Astrocyte (in vitro differentiated cells and primary cell): ENCODE data around the gene COL15A1.

ENCODE experiments used
- EZH2 ChIP-seq: IDR thresholded peaks from 2 replicates; pipeline ENCODE4 v1.6.1; 2012; ENCODE audit warnings: mild to moderate bottlenecking, low read length, inconsistent platforms; ENCODE audit not compliant: insufficient read depth
- TF ChIP-seq, protein P1 (sequence below): IDR thresholded peaks from 2 replicates; pipeline ENCODE4 v1.5.1; 2011; ENCODE audit warnings: low read depth, mild to moderate bottlenecking, inconsistent platforms, low read length, moderate library complexity; ENCODE audit not compliant: insufficient read depth

DNA sequence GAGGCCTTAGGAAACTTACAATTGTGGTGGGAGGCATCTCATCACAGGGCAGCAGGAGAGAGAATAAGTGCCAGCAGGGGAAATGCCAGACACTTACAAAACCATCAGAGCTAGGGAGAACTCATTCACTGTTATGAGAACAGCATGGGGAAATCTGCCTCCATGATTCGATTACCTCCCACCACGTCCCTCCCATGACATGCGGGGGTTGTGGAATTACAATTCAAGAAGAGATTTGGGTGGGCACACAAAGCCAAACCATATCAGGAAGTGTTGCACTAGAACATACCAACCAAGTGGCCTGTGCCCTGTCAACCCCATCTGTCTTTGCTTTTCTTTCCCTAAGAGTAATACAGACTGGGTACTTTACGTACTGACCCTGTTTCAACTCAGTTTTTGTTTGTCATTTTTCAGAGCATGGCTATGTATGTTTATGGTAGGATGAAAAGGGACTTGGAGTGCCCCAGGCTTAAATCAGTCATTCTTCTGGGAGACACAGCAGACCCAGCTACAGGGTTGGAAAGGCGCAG lies 102.9 kb downstream of the COL15A1 start:
- TF ChIP-seq, protein P1, sequence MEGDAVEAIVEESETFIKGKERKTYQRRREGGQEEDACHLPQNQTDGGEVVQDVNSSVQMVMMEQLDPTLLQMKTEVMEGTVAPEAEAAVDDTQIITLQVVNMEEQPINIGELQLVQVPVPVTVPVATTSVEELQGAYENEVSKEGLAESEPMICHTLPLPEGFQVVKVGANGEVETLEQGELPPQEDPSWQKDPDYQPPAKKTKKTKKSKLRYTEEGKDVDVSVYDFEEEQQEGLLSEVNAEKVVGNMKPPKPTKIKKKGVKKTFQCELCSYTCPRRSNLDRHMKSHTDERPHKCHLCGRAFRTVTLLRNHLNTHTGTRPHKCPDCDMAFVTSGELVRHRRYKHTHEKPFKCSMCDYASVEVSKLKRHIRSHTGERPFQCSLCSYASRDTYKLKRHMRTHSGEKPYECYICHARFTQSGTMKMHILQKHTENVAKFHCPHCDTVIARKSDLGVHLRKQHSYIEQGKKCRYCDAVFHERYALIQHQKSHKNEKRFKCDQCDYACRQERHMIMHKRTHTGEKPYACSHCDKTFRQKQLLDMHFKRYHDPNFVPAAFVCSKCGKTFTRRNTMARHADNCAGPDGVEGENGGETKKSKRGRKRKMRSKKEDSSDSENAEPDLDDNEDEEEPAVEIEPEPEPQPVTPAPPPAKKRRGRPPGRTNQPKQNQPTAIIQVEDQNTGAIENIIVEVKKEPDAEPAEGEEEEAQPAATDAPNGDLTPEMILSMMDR: no peak
- no peak for TF ChIP-seq EZH2
